Right renal cortex interstitium (tissue), 3 donors: ENCODE results near the gene ARID4B. TPM values are rescaled to one million over a fixed set of nuclear protein-coding genes. Genes with fewer than 3 reads are reported as not detected.
"Not testable (repeated sequence)": the region's sequence is repeated elsewhere in the genome, so short reads cannot be mapped to it uniquely, and the experiment has no call there.

ENCODE experiments used
- DNase-seq, 3 donors: peaks; one replicate each; pipeline ENCODE4 v3.0.0-alpha.2; 2013; ENCODE audit warnings: low read depth in 3 of 3, low spot score in 2 of 3
- polyA plus RNA-seq, 3 donors: library from polyadenylated mRNA; unstranded; fragments of 120-200 nt; gene quantifications; one replicate each; pipeline ENCODE4 v1.2.1, GENCODE V29; 2013; ENCODE audit not compliant: insufficient read length in 3 of 3

ARID4B gene
- polyA plus RNA-seq, 3 donors = 51.5 to 62.1 (median 55.0) TPM

DNA sequence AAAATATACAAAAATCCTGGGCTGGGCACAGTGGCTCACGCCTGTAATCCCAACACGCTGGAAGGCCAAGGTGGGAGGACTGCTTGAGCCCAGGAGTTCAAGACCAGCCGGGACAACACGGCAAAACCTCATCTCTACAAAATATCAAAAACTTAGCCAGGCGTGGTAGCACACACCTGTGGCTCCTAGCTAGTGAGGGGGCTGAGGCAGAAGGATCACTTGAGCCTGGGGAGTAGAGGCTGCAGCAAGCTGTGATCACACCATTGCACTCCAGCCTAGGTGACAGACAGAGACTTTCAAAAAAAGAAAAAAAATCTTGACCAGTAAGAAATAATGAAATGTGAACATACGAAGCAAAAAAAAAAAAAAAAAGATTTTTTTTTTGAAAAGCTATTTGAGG, 52.1 kb downstream of the ARID4B start:
- no peak for DNase-seq

DNA sequence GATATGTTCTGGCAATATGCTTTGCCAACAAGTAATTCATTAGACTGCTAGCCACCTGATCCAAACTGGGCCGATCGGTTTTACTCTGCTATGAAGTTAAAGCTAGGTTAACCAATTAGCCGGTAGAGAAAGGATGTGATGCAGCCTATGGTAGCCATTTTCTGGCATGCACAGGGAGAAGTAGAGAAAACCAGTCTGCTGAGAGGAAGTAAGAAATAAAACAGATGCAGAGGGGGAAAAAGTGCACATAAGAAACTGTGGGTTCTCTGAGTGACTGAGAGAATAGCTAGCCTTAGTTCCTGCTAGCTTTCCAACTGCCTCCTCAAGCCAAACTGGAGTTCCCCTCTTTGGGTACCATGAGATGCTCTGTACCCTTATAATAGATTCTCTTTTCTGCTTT, 52.8 kb downstream of the ARID4B start:
- DNase-seq = no peak

DNA sequence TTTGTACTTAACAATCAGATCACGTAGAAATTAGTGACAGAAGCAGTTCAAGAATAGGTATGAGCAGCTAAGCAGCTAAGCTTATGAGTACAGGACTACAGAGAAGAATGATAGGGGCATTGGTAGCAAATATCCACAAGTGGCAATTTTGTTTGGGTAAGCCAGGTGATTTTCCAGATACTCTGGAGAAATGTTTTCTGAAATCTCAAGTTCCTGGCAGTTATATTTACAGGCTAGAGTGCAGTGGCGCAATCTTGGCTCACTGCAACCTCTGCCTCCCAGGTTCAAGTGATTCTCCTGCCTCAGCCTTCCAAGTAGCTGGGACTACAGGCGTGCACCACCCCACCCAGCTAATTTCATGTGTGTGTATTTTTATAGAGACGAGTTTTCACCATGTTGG, 55.1 kb downstream of the ARID4B start:
- DNase-seq = no peak

DNA sequence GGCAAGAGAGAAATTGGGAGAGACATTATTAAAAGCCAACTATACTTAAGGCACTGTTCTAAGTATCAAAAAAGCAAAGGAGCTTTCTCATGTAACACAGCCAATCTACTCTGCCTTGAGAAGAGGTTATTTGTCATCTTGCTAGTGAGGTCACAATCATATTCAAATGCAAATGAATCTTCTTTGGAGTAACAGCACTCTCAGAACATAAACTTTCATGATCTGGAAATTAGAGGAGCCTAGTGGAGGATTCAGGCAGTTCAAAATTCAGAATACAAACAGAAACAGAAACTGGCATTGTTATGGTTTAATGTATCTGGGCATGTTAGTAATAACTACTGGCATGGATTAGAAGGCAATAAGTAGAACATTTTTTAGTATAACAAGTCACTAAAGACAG, 57.4 kb downstream of the ARID4B start:
- DNase-seq = no peak

DNA sequence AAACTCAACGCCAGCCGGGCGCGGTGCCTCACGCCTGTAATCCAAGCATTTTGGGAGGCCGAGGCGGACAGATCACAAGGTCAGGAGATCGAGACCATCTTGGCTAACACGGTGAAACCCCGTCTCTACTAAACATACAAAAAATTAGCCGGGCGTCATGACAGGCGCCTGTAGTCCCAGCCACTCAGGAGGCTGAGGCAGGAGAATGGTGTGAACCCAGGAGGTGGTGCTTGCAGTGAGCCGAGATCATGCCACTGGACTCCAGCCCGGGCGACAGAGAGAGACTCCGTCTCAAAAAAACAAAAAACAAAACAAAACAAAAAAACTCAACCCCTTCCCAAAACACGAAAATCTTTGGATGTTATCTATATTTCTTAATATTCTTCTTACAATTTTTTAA, 58.0 kb downstream of the ARID4B start:
- DNase-seq = not testable (repeated sequence)

DNA sequence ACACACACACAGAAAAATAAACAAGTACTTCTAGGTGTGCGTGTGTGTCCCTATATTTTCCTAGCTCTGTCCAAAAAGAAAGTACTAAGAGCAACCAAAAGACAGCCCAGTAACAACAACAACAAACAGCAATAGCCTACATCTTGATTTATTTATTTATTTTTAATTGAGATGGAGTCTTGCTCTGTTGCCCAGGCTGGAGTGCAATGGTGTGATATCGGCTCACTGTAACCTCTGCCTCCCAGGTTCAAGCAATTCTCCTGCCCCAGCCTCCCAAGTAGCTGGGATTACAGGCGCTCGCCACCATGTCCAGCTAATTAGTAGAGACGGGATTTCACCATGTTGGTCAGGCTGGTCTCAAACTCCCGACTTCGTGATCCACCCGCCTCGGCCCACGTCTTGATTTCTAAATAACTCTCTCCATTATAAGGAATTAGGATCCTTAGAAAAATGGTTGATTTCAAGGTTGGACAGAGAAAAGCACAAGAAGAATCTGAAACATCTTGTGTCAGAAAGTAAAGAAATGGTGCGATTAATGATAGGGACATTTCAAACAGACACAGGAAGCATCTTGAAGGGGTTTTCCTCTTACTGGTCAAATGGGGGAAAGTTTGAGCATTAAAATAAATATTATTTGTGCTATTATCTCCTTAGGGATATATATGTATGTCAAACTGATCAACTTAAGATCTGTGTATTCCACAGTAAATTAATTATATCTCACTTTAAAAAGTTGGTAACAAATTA, 59.4 kb downstream of the ARID4B start:
- no peak for DNase-seq

DNA sequence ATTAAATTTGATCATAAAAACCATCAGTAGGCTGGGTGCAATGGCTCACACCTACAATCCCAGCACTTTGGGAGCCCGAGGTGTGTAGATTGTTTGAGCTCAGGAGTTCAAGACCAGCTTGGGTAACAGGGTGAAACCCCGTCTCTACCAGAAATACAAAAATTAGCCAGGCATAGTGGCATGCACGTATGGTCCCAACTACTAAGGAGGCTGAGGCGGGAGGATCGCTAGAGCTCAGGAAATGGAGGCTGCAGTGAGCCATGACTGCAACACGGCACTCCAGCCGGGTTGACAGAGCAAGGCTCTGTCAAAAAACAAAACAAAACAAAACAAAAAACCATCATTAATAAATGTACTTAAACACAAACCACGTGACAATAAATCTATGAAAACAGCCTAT, 61.0 kb downstream of the ARID4B start:
- DNase-seq = no peak

DNA sequence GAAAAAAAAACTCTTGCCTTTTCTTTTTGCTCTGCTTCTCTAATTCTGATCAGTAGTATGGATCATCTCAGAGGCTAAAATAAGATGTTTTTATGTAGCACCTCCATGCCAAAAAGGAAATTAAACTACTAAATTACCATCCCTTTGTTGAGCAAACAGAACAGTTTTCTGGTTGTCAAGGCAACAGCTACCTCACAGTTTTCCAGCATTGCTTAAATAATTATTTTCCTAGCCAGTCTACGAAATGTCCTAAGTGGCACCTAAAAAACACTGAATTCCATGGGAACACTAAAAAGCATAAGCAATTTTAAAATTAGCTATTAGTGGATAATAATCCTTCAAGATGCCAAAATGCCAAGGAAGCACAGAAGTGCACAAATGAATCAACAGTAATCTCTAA, 61.7 kb downstream of the ARID4B start:
- no peak for DNase-seq

DNA sequence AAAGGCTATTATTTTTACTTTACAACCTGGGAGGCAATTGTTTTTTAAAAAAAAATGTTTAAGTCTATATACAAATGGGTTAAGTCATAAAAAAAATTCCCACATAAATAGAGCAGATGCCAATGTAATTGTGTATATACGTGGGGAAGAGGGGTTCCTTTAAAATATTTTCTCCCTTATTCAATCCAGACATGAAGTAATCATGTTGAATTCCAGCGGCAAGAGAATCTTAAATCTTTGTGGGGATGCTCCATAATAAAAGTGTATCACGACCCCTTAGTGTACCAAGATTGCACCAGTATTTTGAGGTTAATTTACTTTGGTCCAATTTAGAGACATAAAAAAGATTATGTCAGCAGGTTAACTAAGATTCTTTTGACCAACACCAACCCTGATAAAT, 62.1 kb downstream of the ARID4B start:
- DNase-seq = no peak

DNA sequence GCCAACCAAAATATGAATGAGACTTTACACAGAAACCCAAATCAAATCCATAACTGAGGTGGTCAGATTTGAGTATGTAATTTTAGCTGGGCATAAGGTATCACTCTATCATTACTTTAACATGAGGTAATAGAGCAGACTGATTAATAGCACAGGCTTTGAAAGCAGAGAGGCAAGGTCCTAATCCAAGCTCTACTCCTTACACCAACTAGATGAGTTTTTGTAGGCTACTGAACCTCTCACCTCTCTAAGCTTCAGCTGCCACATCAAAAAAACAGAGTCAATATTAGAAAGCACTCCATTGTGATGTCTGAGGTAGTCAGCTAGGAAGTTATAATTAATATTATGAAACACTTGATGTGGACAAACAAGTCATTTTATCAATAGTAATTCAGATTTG, 63.7 kb downstream of the ARID4B start:
- DNase-seq = no peak

DNA sequence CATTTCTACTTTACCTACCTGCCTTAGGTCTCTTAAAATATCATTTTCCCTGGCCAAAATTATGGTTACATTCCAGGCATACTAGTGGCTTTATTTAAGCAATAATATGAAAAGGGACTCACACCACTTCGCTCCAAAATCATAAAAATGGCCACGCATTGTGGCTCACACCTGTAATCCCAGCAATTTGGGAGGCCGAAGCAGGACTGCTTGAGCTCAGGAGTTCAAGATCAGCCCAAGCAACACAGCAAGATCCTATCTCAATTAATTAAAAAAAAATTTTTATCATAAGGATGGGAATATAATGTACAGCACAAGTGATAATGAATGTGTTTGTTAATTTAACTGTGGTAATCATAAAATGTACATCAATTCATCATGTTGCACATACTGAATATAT, 65.4 kb downstream of the ARID4B start:
- no peak for DNase-seq

DNA sequence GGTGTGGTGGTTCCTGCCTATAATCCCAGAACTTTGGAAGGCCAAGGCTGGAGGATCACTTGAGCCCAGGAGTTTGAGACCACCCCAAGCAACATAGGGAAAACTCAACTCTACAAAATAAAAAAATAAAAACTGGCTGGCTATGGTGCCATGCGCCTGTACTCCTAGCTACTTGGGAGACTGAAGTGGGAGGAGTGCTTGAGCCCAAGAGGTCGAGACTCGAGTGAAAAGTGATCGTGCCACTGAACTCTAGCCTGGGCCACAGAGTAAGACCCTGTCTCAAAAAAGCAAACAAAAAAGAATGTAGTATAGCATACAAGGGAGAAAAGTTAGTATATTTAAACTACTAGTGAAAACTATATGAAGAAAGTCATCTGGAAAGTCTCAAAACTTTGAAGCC, 66.7 kb downstream of the ARID4B start:
- DNase-seq = no peak

DNA sequence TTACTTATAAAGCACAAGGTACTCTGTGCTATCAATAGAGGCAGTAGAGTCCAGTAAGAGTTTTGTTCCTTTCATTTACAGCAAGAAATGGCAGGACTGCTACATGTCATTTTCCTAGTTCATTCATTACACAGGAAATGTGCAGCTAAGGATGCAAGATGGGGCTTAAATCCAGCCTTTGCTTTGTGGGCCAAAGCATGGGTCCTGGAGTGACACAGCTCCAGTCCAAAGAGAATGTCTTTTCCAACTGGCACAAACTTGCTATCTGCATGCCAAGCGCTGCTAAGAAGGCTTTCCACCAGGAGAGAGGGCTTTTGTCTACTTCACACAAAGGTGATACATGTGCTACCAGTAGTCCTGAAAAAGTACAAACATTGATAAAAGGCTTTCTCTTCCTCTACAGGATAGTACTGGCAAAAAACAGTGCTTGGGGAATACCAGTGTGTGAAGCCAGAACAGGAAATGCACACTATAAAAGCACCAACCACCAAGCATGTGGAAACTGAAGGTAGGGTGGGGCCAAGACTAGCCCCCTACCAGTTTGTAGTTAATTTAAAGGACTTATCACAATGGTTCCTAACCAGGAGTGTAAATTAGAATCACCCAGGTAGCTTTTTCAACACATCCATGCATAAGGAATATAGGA, 68.7 kb downstream of the ARID4B start:
- DNase-seq = no peak

DNA sequence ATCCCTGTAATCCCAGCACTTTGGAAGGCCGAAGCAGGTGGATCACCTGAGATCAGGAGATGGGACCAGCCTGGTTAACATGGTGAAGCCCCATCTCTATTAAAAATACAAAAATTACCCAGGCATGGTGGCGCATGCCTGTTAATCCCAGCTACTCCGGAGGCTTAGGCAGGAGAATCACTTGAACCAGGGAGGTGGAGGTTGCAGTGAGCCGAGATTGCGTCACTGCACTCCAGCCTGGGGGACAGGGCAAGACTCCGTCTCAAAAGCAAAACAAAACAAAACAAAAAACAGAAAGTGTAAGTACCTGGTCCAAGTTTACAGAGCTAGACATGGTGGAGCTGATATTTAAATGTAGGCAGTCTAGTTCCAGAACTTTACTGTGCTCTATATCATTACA, 69.9 kb downstream of the ARID4B start:
- not testable (repeated sequence) for DNase-seq

DNA sequence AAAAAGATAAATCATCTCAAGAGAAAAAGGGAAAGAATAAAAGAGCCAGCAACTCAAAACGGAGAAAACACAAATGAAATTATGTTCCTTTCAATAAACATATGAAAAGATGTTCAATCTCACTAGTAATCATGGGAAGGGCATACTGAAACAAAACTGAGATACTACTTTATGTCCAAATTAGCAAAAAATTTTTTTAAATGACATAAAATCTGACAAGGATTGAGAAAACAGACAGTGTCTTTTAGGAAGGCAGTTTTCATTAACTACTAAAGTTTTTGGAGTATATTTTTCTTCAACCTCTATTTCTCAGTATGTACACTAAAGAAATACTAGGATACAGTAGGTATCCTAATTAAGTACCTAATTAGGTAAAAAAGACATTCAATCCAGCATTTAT, 73.3 kb downstream of the ARID4B start:
- no peak for DNase-seq

DNA sequence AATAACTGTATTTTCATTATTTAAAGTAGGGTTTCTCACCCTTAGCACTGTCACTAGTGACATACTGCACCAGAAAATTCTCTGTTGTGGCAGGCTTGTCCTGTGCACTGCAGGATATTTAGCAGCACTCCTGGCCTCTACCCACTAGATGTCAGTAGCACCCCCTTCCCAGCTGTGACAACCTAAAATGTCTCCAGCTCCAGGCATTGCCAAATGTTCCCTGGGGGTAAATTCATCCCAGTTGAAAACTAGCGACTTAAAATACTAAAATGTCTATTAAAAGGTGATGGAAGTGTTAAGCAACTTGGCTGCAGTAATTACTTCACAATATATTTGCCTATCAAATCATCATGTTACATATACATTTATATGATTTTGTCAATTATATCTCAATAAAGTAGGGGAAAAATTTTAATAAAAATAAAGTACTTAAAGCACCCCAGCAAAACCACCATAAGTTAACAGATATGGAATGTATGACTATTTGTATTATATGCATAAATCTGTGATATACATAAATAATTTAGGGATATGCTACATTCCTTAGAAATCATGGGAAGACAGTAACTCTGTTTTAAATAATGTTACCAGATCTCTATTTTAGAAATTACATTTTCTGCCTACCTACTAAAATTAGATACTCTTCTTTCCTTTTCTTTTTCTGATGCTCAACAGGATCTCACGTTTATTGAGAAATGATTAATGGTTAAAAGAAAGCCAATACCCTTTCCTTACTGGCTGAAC, 74.6 kb downstream of the ARID4B start:
- DNase-seq = peak; percentile 18 to 33 (median 23)

DNA sequence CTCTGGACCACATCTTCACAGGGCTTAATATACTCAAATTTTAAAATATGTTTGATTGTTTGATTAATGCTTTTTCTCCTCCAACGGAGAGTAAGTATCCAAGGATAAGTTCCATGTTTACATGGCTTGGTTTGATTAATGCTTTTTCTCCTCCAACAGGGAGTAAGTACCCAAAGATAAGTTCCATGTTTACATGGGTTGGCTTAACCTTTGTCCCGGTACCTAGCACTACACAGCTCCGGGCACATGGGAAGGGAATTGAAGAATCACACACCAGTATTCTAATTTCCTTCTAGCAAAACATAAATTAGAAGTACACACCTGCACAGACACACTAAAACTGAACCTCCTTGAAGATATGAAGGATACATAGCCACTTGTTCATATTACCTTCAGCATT, 77.5 kb downstream of the ARID4B start:
- DNase-seq = no peak

DNA sequence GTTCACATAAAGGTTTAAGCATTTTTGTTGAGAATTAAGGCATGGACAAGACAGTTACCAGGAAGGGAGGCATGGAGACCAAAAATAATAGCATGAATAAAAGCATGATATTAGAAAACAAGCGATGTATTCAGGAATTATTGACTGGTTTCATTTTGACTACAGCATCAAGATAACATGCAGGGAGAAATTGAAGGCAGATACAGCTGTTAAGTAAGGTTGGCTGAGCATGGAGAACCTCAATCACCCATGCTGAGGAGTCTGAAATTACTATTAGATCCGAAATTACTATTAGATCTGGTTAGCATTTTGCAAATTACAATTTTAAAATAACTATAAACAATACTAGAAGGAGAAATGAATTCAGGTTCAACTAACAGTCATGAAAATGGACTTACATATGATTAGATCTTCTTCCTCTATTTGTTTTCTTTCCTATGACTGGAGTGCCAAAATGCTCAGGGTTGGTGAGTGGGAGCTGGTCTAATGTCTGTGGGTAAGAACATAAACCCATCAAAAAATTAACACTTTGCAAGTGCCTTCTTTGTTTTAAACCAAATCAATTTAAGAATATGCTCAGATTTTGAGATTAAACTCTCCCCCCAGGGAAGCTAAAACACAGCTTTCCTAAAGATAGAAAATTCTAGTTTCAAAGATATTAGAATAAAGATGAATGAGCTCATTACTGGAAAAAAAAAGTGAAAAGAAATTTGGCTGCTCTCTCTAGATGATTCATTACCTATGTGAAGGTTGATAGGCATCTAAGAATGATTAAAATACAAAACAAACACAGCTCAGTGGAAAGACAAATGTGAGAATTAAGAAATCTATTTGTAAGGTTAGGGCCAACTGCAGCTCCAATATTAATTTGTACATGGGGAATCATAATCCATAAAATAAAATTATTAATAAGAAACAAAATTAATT, 81.7 kb downstream of the ARID4B start:
- no peak for DNase-seq

DNA sequence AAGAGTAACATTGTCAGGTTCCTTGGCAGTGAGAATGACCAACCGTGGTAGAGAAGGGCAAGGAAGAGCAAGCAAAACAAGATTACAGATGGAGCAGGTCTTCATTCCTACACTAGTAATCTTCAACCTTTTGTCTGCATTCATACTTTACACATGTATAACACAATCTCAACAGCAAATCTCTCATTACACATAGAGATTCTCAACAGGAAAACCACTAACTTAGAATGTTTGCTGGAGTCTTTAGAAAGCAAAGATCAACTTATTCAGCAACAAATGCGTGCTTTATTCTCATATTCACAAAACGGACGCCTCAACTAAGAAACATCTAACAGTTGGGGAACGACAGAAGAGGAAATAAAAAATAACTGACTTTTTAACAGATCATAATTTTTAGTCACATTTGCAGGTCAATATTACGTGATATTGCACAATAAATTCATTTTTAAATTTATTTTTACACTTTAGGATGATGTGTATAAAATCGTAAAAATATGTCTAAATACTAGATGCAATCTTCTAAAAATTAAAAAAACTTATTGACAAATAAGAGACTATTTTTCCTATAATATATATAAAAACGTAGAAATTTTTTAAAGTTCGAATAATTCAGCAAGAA, 82.9 kb downstream of the ARID4B start:
- DNase-seq = no peak

DNA sequence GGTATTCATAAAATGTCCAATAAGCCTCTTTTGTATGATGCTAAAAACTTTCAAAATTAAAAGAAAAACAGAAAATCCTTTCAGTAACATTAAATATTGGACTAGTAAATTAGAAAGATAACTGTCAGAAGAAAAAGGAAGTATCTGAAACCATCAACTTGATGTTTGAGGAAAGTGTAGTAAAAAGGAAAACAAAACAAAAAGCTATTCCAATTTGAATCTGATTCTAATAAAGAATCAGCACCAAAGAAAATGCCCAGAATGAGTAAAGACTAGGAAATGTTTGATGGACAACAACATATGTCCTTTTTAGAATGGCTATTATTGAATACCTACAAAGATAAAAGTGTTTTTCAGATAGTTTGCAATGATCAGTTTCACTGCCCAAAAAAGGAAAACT, 87.0 kb downstream of the ARID4B start:
- no peak for DNase-seq
